Ishikawa (cell line): Measurements from ENCODE around the gene CRNKL1.

Source experiments
- CEBPB ChIP-seq: IDR thresholded peaks from 2 replicates; pipeline ENCODE4 v1.6.1; 2012
- CREB1 ChIP-seq: IDR thresholded peaks from 2 replicates; pipeline ENCODE4 v1.6.1; 2012; ENCODE audit warnings: low read depth
- EGR1 ChIP-seq: IDR thresholded peaks from 2 replicates; pipeline ENCODE4 v1.6.1; 2012
- EP300 ChIP-seq: IDR thresholded peaks from 2 replicates; pipeline ENCODE4 v1.6.1; 2012; ENCODE audit warnings: borderline replicate concordance
- FOXM1 ChIP-seq: IDR thresholded peaks from 2 replicates; pipeline ENCODE4 v1.6.1; 2012; ENCODE audit warnings: low read depth, borderline replicate concordance
- NFIC ChIP-seq: IDR thresholded peaks from 2 replicates; pipeline ENCODE4 v1.6.1; 2012
- RAD21 ChIP-seq: IDR thresholded peaks from 2 replicates; pipeline ENCODE4 v1.6.1; 2012; ENCODE audit warnings: low read depth
- TAF1 ChIP-seq: IDR thresholded peaks from 2 replicates; pipeline ENCODE4 v1.6.1; 2012; ENCODE audit warnings: low read depth, mild to moderate bottlenecking
- TCF12 ChIP-seq: IDR thresholded peaks from 2 replicates; pipeline ENCODE4 v1.6.1; 2012; ENCODE audit warnings: low read depth
- TEAD4 ChIP-seq: IDR thresholded peaks from 2 replicates; pipeline ENCODE4 v1.6.1; 2012
- YY1 ChIP-seq: IDR thresholded peaks from 2 replicates; pipeline ENCODE4 v1.6.1; 2012; ENCODE audit warnings: low read depth
- ZBTB7A ChIP-seq: IDR thresholded peaks from 2 replicates; pipeline ENCODE4 v1.6.1; 2012; ENCODE audit warnings: low read depth
- TF ChIP-seq, protein P1 (sequence below): IDR thresholded peaks from 2 replicates; pipeline ENCODE4 v1.6.1; 2012
- TF ChIP-seq, protein P2 (sequence below): IDR thresholded peaks from 2 replicates; pipeline ENCODE4 v1.6.1; 2012
- TF ChIP-seq, protein P3 (sequence below): IDR thresholded peaks from 2 replicates; pipeline ENCODE4 v1.6.1; 2012; ENCODE audit warnings: low read depth, mild to moderate bottlenecking

Gene CRNKL1

DNA sequence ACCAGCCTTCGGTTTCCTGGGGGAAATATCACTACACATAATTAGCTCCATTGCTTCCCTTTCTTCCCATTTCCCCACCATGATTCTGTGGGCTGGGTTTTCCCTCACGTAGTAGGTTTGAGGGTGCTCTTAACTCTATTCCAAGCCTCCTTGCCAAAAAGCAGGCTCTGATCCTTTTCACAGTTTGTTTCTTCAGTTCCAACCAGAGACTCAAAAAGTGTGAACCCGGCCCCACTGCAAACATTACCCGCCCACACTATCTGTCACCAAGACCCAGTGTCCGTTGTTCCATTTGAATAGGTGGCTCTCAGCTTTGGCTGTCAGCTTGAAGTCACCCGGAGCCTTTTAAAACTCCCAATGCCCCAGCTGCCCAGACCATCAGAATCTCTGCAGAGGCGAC is 46.9 kb downstream of the CRNKL1 start:
- TF ChIP-seq NFIC, result no peak
- no peak for TF ChIP-seq CEBPB
- TF ChIP-seq TAF1, result no peak
- no peak for TF ChIP-seq EP300
- TF ChIP-seq FOXM1, result no peak
- TF ChIP-seq, protein P1, sequence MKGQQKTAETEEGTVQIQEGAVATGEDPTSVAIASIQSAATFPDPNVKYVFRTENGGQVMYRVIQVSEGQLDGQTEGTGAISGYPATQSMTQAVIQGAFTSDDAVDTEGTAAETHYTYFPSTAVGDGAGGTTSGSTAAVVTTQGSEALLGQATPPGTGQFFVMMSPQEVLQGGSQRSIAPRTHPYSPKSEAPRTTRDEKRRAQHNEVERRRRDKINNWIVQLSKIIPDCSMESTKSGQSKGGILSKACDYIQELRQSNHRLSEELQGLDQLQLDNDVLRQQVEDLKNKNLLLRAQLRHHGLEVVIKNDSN, result no peak
- TF ChIP-seq, protein P2, sequence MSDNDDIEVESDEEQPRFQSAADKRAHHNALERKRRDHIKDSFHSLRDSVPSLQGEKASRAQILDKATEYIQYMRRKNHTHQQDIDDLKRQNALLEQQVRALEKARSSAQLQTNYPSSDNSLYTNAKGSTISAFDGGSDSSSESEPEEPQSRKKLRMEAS, result no peak
- TF ChIP-seq TEAD4, result no peak
- TF ChIP-seq, protein P3, sequence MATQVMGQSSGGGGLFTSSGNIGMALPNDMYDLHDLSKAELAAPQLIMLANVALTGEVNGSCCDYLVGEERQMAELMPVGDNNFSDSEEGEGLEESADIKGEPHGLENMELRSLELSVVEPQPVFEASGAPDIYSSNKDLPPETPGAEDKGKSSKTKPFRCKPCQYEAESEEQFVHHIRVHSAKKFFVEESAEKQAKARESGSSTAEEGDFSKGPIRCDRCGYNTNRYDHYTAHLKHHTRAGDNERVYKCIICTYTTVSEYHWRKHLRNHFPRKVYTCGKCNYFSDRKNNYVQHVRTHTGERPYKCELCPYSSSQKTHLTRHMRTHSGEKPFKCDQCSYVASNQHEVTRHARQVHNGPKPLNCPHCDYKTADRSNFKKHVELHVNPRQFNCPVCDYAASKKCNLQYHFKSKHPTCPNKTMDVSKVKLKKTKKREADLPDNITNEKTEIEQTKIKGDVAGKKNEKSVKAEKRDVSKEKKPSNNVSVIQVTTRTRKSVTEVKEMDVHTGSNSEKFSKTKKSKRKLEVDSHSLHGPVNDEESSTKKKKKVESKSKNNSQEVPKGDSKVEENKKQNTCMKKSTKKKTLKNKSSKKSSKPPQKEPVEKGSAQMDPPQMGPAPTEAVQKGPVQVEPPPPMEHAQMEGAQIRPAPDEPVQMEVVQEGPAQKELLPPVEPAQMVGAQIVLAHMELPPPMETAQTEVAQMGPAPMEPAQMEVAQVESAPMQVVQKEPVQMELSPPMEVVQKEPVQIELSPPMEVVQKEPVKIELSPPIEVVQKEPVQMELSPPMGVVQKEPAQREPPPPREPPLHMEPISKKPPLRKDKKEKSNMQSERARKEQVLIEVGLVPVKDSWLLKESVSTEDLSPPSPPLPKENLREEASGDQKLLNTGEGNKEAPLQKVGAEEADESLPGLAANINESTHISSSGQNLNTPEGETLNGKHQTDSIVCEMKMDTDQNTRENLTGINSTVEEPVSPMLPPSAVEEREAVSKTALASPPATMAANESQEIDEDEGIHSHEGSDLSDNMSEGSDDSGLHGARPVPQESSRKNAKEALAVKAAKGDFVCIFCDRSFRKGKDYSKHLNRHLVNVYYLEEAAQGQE, result no peak
- no peak for TF ChIP-seq ZBTB7A
- TF ChIP-seq EGR1, result no peak
- TF ChIP-seq CREB1, result no peak
- no peak for TF ChIP-seq YY1
- no peak for TF ChIP-seq RAD21

DNA sequence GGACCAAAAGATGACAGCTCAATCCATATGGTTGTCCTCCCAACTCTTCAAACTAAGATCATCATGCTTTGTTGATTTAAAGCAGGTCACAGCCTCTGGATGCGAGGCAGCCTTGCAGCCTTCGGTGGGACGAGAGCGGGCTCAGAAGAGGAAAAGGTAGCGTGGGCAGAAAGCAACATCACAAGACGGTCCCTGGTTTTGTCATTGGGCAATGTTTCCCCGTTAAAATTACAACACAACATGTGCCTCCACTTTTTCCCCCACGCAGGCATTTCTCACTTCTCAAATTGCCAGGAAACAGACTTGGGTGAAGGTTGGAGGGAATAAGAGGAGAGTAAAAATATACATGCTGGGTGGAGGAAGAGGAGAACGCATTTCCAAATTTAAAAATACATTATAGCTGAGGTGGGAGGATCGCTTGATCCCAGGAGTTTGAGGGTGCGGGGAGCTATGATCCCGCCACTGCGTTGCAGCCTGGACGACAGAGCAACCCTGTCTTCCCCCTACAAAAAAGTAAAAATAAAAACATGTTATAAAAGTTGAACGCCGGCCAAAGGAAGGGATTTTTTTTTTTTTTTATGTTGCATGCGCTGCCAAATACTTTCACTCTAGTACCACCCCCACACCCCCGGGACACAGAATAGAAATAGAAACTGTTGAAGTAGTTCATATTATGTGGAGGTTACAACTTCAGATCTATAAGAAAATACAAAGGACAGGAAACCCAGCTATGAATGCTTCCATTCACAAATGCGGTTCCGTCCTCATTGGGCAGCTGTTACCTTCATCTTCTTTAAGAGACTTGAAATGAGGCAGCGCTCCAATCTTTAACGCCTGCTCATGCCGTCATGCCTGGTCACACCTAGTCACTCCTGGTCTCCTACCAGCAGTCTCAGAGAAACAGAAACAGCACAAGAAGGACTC is 49.0 kb downstream of the CRNKL1 start:
- no peak for TF ChIP-seq RAD21
- TF ChIP-seq, protein P2, result no peak
- TF ChIP-seq, protein P1, result no peak
- no peak for TF ChIP-seq NFIC
- no peak for TF ChIP-seq ZBTB7A
- TF ChIP-seq FOXM1, result no peak
- no peak for TF ChIP-seq EGR1
- TF ChIP-seq TAF1, result no peak
- TF ChIP-seq TCF12, result no peak
- TF ChIP-seq, protein P3, result no peak
- no peak for TF ChIP-seq EP300
- no peak for TF ChIP-seq YY1
- no peak for TF ChIP-seq TEAD4
- TF ChIP-seq CEBPB, result no peak
- TF ChIP-seq CREB1, result no peak

DNA sequence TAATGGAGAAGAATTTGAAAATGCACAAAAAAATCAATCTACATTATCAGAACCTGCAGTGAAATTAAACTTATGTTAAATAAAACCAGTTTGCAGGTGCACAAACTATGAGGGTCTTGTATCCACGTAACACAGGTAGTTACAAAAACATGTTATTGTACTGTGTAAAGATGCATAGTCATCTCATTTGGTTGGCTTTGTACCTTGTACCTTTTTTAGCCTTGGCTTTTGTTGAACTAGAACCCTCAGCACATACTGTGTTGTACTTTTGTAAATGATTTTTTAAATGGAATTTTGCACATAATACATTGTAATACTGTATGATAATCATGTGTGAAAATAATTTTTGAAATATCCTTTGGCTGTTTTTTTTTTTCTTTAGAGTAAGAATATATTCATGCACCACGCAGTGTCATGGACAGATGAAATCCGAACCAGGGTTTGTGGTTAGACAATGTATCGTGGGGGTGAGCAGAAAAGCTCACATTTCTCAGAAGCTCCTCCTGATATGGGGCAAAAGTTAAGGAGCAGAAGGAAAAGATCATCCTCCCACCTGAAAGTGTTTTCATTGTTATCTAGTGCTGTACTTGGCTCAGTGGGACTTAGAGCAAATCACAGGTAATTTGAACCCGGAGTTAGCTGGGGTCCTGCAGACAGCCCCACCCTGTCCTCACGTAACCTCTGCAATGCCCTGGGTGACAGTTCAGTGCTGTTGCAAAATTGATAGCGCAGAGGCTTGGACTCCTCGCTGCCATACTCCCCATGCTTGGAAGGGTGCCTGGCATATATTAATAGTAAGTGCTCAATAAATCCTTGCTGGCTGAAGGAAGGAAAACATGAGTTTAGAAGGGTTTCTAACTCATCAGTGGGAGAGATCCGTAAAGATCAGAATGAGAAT is 49.9 kb downstream of the CRNKL1 start:
- TF ChIP-seq TCF12 (no peak), TAF1 (no peak), TEAD4 (no peak), CREB1 (no peak), ZBTB7A (no peak), NFIC (no peak), CEBPB (no peak), RAD21 (no peak), YY1 (no peak), EGR1 (no peak), FOXM1 (no peak)
- TF ChIP-seq, protein P2, result no peak
- TF ChIP-seq, protein P1, result no peak

DNA sequence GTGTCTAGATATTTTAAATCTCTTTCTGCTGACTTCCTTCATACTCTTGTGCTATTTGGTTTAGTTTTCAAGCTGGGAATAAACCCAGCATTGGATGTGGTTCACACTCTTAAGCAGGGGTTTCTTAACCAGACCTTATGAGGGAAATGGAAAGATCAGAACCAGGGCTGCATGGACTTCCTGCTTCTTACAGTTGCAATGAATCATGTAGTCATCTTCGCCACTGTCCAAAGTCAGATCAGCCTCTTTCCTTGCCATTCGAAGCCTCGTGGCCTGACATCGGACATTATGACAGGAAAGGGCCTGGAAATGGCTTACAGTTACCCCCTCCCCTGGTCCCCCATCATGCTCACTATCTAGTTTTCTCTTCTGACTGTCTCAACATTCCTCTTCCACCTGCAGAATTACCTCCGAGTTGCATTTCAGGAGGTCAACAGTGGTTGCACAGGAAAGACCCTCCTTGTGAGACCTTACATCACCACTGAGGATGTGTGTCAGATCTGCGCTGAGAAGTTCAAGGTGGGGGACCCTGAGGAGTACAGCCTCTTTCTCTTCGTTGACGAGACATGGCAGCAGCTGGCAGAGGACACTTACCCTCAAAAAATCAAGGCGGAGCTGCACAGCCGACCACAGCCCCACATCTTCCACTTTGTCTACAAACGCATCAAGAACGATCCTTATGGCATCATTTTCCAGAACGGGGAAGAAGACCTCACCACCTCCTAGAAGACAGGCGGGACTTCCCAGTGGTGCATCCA is 51.9 kb downstream of the CRNKL1 start:
- TF ChIP-seq NFIC (no peak), CREB1 (no peak), EP300 (no peak), ZBTB7A (no peak), TEAD4 (no peak), TAF1 (no peak), YY1 (no peak), CEBPB (no peak), TCF12 (no peak), RAD21 (no peak), FOXM1 (no peak), EGR1 (no peak)
- TF ChIP-seq, protein P3, result no peak
- TF ChIP-seq, protein P2, result no peak
- TF ChIP-seq, protein P1, result no peak
